GM12874 (cell line): ENCODE measurements around the gene ARMC2.

Experiments
- TF ChIP-seq, protein P1 (sequence below): IDR thresholded peaks from 2 replicates; pipeline ENCODE4 v1.5.1; 2011; ENCODE audit warnings: low read depth, mild to moderate bottlenecking, control low read depth, low read length, moderate library complexity; ENCODE audit not compliant: insufficient read depth

The ARMC2 gene

DNA sequence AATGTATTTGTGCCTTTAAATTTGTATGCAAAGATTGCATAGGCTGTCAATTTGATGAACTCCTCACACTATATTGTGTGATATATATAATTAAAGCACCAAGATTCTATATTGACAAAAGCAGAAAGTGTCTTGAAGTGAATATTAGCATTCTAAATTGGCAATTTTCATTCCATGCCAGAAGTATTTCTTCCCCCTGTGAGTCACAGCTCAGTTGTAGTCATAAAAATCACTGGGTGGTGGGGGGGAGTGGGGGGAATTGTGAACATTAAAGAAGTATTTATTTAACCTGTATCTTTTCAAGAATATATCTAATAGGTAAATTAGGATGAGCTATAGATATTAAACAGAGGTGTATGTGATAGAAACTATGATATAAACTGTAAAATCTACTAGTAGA is 3.1 kb upstream of the ARMC2 start:
- TF ChIP-seq, protein P1, sequence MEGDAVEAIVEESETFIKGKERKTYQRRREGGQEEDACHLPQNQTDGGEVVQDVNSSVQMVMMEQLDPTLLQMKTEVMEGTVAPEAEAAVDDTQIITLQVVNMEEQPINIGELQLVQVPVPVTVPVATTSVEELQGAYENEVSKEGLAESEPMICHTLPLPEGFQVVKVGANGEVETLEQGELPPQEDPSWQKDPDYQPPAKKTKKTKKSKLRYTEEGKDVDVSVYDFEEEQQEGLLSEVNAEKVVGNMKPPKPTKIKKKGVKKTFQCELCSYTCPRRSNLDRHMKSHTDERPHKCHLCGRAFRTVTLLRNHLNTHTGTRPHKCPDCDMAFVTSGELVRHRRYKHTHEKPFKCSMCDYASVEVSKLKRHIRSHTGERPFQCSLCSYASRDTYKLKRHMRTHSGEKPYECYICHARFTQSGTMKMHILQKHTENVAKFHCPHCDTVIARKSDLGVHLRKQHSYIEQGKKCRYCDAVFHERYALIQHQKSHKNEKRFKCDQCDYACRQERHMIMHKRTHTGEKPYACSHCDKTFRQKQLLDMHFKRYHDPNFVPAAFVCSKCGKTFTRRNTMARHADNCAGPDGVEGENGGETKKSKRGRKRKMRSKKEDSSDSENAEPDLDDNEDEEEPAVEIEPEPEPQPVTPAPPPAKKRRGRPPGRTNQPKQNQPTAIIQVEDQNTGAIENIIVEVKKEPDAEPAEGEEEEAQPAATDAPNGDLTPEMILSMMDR = no peak

- TF ChIP-seq, protein P1 = no peak
Observed at GRCh38 chr6:108846101-108846500, 2.1 kb upstream of the ARMC2 start.

DNA sequence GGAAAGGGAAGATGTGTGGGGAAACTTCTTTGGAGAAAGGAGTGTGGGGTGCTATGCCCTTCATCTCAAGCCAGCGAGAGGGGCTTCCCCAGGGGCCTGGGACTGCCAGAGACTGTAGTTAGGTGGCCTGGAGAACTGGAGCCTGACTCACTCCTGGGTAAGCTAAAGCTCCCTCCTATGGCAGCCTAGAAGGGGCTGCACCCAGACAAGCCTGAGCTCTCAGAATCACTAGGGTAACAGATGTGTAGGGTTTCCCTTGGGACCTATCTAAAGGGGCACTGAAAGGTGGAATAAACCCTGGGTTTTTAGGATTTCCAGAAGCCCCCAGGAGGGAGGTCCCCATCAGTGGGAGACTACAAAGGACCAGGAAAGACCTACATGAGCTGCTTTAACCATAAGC is 1.6 kb upstream of the ARMC2 start:
- TF ChIP-seq, protein P1 = no peak

DNA sequence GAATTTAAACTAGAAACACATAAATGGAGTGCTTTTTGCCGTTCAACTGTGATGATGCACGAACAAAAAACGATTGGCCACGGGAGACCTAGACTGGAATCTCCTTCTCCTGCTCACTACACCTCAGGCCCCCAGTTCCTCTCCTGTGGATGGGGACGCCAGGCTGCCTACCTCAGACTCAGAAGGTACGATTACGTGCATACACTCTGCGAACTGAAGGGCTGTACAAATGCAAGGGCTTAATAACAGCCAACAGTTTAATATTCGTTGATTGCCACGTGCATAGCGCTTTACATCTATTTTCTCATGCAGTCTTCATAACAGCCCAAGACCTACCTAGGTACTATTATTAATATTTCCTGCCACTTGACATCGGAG is 495 bp upstream of the ARMC2 start:
- TF ChIP-seq, protein P1 = no peak

DNA sequence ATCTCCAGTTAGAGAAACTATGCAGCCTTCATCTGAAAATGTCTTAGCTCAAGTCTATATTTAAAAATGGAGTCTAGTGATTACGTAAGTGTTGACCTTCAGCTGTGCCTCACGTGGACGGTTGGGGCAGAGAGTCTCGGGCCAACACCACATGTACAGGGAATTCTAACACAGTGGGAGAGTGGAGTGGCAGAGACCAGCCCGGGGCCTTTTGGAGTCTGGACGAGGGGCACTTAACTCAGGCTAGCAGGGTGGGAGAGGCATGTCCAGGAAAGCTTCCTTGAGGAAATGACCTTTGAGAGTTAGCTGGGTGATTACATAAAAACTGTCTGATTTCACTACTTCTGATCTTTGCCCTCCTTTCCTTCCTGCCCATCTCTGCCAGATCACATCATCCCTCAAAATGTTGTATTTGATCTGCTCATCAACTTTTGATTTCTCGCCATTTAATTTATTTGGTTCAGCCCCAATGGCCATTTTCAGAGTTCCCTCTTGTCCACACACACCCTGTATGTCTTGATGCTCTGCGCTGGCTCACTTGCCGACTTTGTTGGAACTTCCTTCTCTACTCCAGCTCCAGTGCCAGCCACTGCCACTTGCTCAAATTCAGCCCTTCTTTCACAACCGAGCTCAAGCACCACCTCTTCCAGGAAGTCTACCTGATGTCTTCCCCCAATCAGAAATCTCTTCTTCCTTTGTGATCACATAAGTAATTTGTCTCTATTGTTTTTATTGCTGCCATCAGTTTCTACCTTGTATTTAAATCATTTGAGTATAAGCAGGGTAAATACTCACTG is 2.6 kb downstream of the ARMC2 start:
- TF ChIP-seq, protein P1 = no peak

GRCh38 chr6:108851756-108852155 is 3.5 kb downstream of the ARMC2 start:
- TF ChIP-seq, protein P1 = no peak

- TF ChIP-seq, protein P1 = no peak
Observed at GRCh38 chr6:108853077-108853476, 4.9 kb downstream of the ARMC2 start.
